Measurements from ENCODE around the gene WASL.

DNA sequence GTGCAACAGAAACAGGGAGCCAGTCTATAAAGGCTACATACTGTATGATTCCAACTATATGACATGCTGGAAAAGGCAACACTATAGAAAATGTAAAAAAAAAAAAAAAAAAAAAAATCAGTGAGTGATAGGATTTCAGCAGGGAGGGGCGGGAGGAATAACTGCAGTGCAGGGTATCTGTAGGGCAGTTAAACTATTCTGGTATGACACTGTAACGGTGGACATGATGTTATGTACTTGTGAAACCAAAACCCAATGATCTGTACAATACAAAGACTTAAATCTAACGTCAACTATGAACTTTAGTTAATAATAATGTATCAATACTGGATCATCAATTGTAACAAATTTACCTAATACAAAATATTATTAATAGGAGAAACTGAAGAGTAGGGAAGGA lies 14.3 kb downstream of the WASL start:
- TF ChIP-seq CTCF (conservative IDR thresholded peaks at IDR 0.05; ENCODE audit: low read length) (no peak), EZH2phosphoT487 (IDR thresholded peaks at IDR 0.05; ENCODE audit: borderline replicate concordance, low read depth, low read length) (no peak)
